Measurements from ENCODE around the gene CST6. TPM values are rescaled to one million over a fixed set of nuclear protein-coding genes. Genes with fewer than 3 reads are reported as not detected.
"Not testable (repeated sequence)": the region's sequence is repeated elsewhere in the genome, so short reads cannot be mapped to it uniquely, and the experiment has no call there.

Gene CST6
- total RNA-seq, 1 donor from 2014 or later, result not detected

DNA sequence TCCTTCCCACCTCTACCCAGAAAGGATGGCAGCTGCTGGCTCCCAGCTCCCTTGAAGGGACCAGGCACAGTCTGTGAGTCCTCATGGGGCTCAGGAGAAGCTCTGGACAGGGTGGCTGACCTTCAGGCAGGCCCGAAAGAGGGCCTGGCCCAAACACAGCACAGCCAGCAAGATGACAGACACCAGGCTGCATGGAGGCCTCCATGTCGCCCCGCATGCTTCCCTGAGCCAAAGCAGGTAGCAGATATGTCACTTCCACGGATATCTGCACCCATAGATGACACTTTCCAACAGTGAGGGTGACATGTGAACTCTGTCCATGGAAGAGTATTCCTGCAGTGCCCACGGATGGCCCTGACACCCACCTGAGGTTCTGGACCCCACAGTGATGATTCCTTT, 28.2 kb upstream of the CST6 start:
- intact Hi-C loops (cut with micrococcal nuclease), result no loop called here

DNA sequence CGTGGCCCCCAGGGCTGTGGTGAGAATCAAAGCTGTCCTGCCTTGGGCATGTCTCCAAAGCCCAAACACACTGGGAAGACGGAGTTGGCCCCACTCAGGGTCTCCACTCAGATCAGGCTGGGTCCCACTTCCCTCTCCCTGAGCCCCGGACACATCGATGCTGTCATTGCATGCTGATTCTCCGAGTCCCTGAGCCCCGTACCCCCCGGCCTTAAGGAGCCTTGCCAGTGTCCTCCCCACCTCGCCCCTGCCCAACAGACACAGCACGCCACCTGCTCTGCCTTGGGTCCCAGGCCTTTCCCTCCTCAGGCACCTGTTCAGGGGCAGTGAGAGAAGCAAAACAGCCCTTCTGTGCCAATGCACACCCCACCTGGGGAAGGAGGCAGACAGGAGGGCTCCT, 24.5 kb upstream of the CST6 start:
- intact Hi-C loops (cut with micrococcal nuclease), result no loop called here

DNA sequence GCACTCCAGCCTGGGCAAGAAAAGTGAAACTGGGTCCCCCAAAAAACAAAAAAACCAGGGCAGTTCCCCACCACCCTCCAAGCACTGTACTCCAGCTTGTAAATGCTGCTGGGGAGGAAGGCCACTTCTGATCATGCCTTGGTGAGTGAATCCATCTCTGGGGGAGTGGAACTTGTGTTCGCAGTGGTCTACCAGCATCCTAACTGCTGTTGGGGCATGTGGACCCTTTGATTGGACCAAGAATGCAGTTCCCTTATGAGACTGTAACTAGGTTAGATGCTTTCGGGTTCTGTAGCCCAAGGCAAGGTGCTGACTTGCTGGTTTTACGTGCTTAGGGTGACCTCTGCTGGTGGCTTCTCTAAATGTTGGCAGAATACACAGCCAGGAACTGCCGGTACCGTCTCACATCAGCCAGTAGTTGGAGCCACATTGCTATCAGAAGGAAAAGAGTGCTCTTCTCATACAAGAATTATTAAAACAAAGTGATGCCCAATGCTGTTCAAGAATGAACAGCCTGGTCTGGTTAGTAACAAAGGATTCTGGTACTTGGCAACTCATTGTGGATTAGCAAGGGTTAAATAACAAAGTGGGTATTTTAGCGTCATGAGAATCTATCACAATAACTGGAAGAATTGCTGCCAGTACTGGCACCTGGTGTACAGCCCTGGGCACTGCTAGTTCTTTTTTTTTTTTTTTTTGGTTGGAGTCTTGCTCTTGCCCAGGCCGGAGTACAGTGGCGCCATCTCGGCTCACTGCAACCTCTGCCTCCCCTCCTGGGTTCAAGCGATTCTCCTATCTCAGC, 22.8 kb upstream of the CST6 start:
- intact Hi-C loops (cut with micrococcal nuclease), result loop anchor here (1.0 kb wide), 7 partner anchors 70 to 277 kb away; partner anchors contain the start of genes AP5B1, C11orf68, DRAP1 and FIBP

DNA sequence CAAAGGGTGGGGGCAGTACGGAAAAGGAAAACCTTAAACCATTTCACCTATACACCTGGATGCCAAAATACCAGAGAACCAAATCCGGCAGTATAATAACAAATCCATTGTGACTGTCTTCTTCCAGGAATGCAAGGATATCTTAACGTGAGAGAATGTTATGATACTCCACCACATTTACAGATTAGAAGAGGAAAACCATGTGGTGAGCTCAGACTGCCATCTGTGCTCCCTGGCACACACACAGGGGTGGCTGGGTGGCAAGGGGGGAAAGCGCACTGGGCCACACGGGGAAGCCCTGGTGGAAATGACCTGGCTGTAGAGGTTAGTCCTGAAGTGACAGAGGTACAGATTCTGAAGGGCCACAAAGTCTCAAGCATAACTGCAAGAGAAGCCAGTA, 19.8 kb upstream of the CST6 start:
- intact Hi-C loops (cut with micrococcal nuclease), result no loop called here

DNA sequence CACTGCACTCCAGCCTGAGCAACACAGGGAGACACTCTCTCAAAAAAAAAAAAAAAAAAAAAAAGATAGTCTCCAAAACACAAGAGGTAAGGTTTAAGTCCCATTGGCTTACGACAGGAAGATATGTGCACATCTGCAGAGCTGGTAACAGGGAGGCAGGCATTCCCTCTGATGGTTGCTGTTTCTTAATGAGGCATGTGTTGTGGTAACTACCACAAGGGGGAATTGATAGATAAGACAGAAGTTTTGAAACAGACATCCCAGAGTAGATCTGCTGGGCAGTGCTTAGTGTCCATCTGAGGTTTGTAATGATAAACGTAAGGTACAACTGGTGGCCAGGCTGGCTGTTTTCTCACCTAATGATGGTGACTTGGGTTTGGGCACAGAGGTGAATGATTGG, 14.5 kb upstream of the CST6 start:
- intact Hi-C loops (cut with micrococcal nuclease), result no loop called here

DNA sequence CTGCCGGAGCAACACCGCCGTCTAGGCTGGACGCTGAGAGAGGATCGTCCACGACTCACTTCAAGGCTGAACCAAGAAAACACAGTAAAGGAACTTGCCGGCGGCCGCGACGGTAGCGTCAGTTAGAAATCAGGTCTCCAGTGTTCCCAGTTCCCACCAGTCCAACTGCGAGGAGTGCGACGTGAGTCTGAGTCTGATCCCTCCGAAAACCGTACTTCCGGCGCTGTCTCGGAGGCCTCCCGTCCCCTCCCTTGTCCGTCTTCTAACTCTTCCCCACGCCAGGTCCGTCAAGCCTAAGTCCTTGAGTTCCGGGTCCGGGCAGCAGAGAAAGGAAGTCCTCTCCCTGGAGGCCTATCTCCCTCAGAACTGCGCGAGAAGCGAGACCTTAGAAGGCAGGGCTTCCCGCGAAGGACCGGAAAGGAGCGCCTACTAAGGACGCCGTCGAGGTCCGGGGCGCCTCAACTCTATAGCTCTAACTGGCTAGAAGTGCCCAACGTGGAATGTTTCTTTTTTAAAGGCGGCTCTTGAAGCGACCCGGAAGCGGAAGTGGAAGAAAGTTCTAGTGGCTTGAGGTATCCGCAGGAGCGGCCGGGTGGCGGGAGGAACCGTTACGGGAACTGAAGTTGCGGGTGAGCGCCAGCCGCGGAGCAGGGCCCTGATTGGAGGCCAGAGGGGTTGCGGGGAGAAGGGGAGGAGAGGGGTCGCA, 9.7 kb upstream of the CST6 start, which contains the start of the genes BANF1 and EIF1AD:
Gene BANF1, plus strand, starts transcription at position 562 of the 706 bp plus-strand sequence. CDS start 748 bp downstream, outside the sequence.
Gene EIF1AD, minus strand, starts transcription at position 216 of the 706 bp plus-strand sequence. CDS start 1,768 bp downstream, outside the sequence.
- intact Hi-C loops (cut with micrococcal nuclease), result loop anchor here (1.0 to 2.0 kb wide), 6 partner anchors 41 to 387 kb away; partner anchors contain the start of genes KAT5, MAP3K11, PCNX3 and RNASEH2C

DNA sequence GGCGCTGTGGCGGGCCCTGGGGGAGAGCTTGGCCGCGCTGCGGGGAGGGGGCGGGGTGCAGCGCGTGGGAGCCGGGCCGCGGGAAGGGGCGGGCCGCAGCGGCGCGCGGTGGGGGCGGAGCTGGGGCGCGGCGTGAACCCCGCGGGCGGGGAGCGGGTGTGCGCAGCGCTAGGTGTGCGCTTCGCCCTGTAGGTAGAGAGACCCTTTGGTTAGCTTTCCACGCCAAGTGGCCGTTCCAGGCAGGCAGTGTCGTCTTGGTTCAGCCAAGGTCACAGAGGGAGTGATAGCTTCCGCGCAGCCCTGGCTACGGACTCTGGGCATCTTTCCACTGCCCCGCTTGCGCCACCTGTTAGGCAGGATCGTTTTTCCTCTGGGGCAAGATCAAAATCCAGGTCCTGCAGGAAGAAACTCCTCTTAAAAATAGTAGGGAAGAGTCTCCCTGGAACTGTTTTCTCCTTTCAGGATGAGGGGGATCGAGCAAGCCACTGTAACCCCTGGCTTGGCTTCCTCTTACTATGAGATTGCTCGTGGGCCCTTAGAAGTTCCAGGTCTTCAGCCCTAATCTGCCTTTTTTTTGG, 9.1 kb upstream of the CST6 start:
- intact Hi-C loops (cut with micrococcal nuclease), result loop anchor here (1.0 to 2.0 kb wide), 6 partner anchors 41 to 388 kb away; partner anchors contain the start of genes KAT5, MAP3K11, PCNX3 and RNASEH2C

DNA sequence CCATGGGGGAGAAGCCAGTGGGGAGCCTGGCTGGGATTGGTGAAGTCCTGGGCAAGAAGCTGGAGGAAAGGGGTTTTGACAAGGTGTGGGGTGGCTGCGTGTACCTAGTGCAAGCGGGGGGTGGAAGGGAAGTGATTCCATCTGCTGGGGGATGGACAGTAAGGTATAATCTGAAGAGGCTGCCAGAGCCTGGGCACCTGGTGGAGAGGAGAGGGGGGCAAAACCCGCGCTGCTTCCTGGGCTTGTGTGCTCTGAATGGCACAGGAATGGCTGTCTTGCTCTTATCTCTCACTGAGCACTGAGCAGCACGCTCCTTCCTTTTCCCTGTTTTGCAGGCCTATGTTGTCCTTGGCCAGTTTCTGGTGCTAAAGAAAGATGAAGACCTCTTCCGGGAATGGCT, 8.5 kb upstream of the CST6 start:
- intact Hi-C loops (cut with micrococcal nuclease), result loop anchor here (2.0 kb wide), 1 partner anchor 388 kb away; the partner anchor contains the start of genes MAP3K11 and PCNX3

DNA sequence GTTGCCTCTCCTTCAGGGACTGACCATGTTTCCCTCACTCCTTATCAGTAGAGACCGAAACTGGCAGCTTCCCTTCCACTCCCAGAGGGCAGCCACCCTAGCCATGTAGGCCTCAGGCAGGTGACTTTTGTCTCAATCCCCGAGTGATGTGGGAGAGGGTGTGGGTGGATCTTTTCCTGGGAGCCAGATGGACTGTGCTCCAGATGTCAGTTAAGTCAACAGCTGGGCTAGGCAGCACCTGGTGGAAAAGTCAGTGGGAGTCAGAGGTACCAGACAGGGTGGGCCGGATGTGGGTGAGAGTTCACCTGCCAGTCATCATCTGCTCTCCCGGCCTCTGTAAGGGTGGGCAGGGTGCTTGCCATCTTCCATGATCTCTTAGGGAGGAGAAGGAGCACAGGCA, 7.6 kb upstream of the CST6 start:
- intact Hi-C loops (cut with micrococcal nuclease), result no loop called here

DNA sequence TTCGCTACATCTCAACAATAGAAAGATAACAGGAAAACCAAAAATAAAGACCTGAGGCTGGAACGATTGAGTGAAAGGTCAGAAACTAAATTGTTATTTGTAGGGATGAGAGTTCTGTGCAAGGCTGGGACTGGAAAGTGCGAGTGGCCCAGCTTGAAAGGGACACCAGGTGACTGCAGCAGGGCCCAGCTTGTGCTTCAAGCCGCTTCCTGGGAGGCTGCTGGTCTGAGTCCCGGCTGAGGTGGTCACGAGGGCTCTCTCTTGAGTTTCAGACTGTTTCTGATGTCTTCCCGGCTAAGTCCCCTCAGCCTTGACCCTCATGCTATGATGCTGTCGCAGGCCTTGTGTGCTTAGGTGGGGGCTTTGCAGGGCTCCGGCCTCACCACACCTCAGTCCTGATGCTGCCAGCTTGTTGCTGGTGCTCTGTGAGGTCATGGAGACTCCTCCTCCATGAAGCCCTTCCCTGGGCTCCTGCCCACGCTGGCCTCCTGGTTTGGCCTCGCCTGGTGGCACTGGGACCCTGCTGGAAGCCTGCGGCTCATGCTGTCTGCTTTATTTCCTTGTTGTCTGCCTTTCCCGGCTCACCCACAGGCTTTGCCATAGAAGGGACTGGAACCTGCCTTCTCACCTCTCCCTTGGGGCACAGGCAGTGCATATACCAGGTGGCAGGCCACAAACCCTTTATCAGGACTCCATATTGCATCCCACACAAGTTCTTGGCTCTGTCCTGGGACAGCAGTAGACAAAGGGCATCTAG, 5.5 kb upstream of the CST6 start:
- intact Hi-C loops (cut with micrococcal nuclease), result no loop called here

DNA sequence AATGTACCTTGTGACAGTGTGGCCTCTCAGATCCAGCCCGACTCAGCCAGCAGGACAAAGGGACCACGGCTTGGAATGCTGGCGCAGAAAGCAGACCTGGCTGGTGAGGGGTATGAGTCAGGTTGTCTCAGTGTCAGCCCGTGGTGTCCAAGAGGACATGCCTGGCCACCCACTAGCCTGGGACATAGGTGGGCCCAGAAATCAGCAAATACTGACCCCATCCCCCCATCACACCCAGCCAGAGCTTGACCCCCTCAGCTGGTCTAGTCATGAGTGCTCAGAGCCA, 5.0 kb upstream of the CST6 start:
- intact Hi-C loops (cut with micrococcal nuclease), result no loop called here

DNA sequence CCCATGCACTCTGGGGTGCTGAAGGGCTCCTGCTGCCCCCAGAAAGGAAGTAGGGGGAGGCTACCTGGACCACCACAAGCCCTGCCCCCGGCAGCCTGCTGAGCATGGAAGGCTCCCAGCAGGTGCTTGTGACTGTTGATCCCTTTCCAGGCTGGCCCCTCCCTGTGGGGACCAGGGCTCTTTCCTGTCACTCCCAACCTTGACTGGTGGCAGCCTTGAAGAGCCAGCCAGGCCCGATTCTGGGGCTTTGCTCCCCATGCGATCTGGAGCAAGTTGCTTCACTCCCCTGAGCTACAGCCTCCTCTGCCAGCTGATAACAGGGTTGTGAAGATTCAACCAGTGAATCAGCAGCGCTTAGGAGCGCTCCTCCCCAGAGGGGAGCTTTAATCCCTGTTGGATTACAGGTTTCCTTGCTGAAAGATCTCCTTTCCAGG, 4.6 kb upstream of the CST6 start:
- intact Hi-C loops (cut with micrococcal nuclease), result no loop called here

DNA sequence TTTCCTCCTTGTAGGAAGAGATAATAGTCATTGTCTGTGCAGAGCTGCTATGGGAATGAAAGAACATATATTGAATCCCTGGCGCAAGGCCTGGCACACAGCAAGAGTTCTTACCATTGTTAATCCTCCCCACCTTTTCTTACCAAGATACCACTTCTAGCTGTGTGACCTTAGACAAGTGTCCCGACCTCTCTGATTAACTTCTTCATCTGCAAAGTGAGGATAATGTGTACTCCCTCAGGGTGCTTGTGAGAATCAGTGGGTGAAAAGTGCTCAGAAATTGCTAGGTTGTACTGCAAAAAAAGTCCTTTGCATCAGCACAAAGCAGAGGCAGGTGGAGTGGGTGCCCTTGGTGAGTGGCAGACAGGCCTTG, 3.7 kb upstream of the CST6 start:
- intact Hi-C loops (cut with micrococcal nuclease), result no loop called here

DNA sequence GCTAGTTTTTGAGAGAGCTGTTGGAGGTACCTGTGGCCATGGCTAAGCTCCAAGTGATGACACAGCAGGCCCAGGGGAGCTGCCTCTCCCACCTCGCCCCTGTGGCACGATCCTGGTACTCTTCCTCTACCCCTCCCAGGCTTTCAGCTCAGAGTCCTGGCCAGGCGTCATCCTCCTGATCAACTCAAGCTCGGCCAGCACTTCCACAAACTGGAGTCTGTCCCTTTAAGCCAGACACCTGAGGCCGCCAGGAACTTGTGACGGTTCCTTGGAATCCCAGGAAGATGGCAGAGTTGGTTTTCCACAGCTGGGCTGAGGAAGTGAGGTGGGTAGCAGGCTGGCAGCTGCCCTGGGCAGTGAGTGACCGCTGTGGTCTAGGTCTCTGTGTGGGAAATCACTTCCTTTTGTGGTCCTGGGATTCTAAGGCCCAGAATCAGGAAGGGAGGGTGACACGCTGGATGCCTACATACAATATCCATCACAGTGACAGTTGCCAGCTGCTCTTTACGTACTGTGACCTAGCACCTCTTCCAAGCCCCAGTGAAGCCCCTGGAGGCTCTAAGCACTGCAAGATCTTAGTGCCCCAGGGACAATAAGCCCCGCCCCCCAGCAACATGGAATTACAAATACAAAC, 3.2 kb upstream of the CST6 start:
- intact Hi-C loops (cut with micrococcal nuclease), result no loop called here

DNA sequence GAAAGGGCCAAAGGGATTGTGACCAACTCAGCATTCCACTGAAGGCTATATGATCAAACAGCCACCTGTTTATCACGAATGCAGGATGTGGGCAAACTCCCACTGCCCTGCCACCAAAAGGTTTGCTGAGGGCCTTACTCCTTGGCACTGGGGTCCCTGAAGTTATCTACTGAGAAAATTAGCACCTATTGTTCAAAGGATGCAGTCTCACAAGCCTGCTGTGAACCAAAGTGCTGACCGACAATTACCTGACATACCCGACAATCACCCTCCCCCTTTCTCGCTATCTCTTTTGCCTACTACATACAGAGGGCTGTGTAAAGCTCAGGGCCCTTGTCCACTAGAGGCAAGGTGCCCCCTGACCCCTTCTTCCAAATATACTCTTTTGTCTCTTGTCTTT, 1.8 kb upstream of the CST6 start:
- intact Hi-C loops (cut with micrococcal nuclease), result not testable (repeated sequence)

DNA sequence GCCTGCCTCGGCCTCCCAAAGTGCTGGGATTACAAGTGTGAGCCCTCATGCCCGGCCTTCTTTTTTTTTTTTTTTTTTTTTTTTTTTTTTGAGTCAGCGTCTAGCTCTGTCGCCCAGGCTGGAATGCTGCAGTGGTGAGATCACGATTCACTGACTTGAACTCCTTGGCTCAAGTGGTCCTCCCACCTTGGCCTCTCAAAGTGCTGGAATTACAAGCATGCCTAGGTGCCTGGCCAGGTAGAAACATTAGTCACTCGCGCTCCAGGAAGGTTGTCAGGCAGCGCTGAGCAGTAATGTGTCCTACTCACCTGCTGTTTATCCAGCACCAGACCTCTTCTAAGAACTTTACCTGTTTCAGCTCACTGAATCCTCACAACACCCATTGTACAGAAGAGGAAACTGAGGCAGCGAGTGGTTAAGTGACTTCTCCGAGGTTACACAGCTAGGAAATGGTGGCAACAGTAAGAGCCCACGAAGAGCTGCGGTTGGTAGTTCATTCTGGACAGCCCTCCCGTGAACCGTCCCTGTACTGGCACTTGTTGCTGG, 496 bp upstream of the CST6 start:
- intact Hi-C loops (cut with micrococcal nuclease), result no loop called here

DNA sequence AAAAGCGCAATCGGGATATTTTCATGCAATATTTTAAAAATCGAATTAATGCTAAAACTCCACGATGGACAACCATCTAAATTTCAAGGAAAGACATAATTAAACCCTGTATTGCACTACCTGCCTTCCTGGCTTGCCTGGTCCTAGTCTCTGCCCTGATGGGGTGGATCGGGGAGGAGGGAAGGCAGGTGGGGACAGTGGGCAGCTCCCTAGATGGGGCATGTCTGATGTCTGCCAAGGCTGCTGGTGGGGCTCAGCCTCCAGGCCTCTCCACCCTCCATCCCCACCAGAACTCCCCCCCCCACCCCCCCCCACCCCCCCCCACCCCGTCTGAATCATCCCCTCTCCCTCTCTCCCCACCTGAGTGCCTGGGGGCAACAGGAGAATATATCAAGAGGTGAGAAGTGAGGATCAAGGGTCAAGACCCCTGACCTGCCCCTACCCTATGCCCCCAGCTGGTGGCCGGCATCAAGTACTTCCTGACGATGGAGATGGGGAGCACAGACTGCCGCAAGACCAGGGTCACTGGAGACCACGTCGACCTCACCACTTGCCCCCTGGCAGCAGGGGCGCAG, 650 bp downstream of the CST6 start:
- intact Hi-C loops (cut with micrococcal nuclease), result no loop called here

DNA sequence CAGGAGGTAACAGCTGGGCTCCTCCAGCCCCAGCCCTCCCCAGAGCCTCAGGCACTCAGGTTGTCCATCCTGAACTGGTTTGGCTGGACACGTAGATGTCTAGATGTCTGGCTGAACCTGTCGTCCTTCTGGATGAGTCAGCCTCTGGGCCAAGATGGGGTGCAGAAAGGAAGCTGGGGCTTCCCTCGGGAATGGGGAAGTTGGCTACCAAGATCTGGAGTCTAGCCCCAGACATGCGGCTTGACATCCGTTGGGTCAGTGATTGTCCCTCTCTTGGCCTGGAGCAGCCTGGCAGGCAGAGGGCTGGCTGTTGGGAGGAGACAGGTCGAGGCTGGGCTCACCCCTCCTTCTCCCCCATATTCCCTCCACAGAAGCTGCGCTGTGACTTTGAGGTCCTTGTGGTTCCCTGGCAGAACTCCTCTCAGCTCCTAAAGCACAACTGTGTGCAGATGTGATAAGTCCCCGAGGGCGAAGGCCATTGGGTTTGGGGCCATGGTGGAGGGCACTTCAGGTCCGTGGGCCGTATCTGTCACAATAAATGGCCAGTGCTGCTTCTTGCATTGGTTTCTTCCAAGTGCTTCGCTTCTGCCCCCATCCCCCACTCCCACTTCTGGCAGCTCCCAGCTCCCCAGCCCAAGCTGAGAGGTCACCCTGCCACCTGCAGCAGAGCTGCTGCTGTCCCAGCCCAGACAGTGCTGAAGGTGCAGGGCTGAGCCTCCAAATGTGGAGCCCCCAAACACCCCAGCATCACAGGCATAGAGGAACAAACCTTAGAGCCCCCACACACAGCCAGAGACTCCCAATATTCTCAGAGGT, 1.3 kb downstream of the CST6 start:
- intact Hi-C loops (cut with micrococcal nuclease), result no loop called here

DNA sequence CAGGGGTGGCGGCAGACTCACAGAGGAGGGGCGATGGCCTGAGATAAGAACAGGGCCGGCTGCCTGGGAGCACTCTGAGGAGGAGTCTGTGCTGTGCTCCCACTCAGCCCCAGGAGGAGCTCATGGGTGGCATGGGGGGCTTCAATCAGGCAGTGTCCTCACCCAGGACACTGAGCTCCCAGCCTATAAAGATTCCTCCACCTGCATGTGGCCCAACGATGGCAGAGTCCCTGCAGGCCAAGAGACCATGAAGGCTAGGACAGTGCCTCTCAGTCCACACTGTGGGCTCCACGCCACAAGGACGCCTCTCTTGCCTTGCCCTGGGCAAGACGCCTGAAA, 1.9 kb downstream of the CST6 start:
- intact Hi-C loops (cut with micrococcal nuclease), result no loop called here
